ENCODE data around the gene ZBP1.

Gene ZBP1

GRCh38 chr20:57601737-57602136 is 18.5 kb downstream of the ZBP1 start:
- no peak for TF ChIP-seq CTCF (IDR thresholded peaks at IDR 0.05)

GRCh38 chr20:57601211-57601570 is 19.0 kb downstream of the ZBP1 start:
- no peak for TF ChIP-seq CTCF (IDR thresholded peaks at IDR 0.05)

GRCh38 chr20:57600320-57601210 is 19.7 kb downstream of the ZBP1 start:
- TF ChIP-seq CTCF (IDR thresholded peaks at IDR 0.05), result no peak

GRCh38 chr20:57598491-57598890 is 21.7 kb downstream of the ZBP1 start:
- no peak for TF ChIP-seq CTCF (IDR thresholded peaks at IDR 0.05)

- TF ChIP-seq CTCF (IDR thresholded peaks at IDR 0.05), result no peak
These were observed 22.2 kb downstream of the ZBP1 start for GRCh38 chr20:57598060-57598459.

GRCh38 chr20:57596998-57597939 is 23.0 kb downstream of the ZBP1 start:
- TF ChIP-seq CTCF (IDR thresholded peaks at IDR 0.05), result peak; percentile 95

- no peak for TF ChIP-seq CTCF (IDR thresholded peaks at IDR 0.05)
These were observed 23.9 kb downstream of the ZBP1 start for GRCh38 chr20:57596358-57596757.

Data from LNCAP (cell line).